ENCODE data around the gene MNX1. TPM values are rescaled to one million over a fixed set of nuclear protein-coding genes. Genes with fewer than 3 reads are reported as not detected.

Gene MNX1
- total RNA-seq, 1 donor from 2014 or later = not detected

GRCh38 chr7:157011333-157012112 is 1.1 kb upstream of the MNX1 start:
- Histone ChIP-seq H3K27ac (ENCODE audit: low read depth, low read length) (no peak overlapping the region), H3K27me3 (ENCODE audit: insufficient read depth, low read length) (peaks cover 90% of the 10 kb centered on the region), H3K79me2 (ENCODE audit: insufficient read depth, low read length) (no peaks in the 10 kb centered on the region), H3K4me2 (ENCODE audit: low read length) (peak overlapping the region; percentile 68), H2AFZ (ENCODE audit: low read depth, low read length) (no peak overlapping the region), H3K9me3 (ENCODE audit: insufficient read depth, low read depth, low read length) (no peaks in the 10 kb centered on the region), H3K4me1 (ENCODE audit: insufficient read depth, low read length) (no peaks in the 10 kb centered on the region), H3K4me3 (ENCODE audit: insufficient read depth, low read depth, low read length) (no peak overlapping the region), H3K36me3 (ENCODE audit: insufficient read depth, low read length) (no peaks in the 10 kb centered on the region), H4K20me1 (ENCODE audit: insufficient read depth, low read length) (peaks cover 9% of the 10 kb centered on the region), H3K9ac (ENCODE audit: low read length) (no peak overlapping the region)
- H3K27me3 Mint-ChIP-seq (ENCODE audit: low read depth, unreplicated experiment) = peaks cover 79% of the 10 kb centered on the region
- TF ChIP-seq EZH2 (IDR thresholded peaks at IDR 0.05; ENCODE audit: insufficient read depth, low read length) (peak; percentile 78), CTCF (IDR thresholded peaks at IDR 0.05; ENCODE audit: insufficient read depth, low read depth, low read length) (no peak)
- peaks cover 7% of the 10 kb centered on the region for H3K9me3 Mint-ChIP-seq (ENCODE audit: unreplicated experiment)
- H3K4me3 Mint-ChIP-seq (ENCODE audit: unreplicated experiment) = no peak overlapping the region
- H3K27ac Mint-ChIP-seq (ENCODE audit: unreplicated experiment) = peak overlapping the region; percentile 41
- no peaks in the 10 kb centered on the region for H3K4me1 Mint-ChIP-seq (ENCODE audit: low read depth, unreplicated experiment)
- DNase-seq (ENCODE audit: low read depth) = no peak
- no peak for FAIRE-seq
- H3K36me3 Mint-ChIP-seq (ENCODE audit: low read depth, unreplicated experiment) = no peaks in the 10 kb centered on the region

GRCh38 chr7:157009778-157010587 is 480 bp downstream of the MNX1 start:
- no peak for TF ChIP-seq EZH2 (IDR thresholded peaks at IDR 0.05; ENCODE audit: insufficient read depth, low read length)
- TF ChIP-seq CTCF (IDR thresholded peaks at IDR 0.05; ENCODE audit: insufficient read depth, low read depth, low read length) = no peak
- Histone ChIP-seq H3K9me3 (ENCODE audit: insufficient read depth, low read depth, low read length) (no peaks in the 10 kb centered on the region), H3K36me3 (ENCODE audit: insufficient read depth, low read length) (no peaks in the 10 kb centered on the region), H3K4me1 (ENCODE audit: insufficient read depth, low read length) (no peaks in the 10 kb centered on the region), H2AFZ (ENCODE audit: low read depth, low read length) (no peak overlapping the region), H3K4me2 (ENCODE audit: low read length) (peak overlapping the region; percentile 68), H3K27ac (ENCODE audit: low read depth, low read length) (no peak overlapping the region), H3K79me2 (ENCODE audit: insufficient read depth, low read length) (no peaks in the 10 kb centered on the region), H3K9ac (ENCODE audit: low read length) (no peak overlapping the region), H3K27me3 (ENCODE audit: insufficient read depth, low read length) (peaks cover 88% of the 10 kb centered on the region), H3K4me3 (ENCODE audit: insufficient read depth, low read depth, low read length) (no peak overlapping the region), H4K20me1 (ENCODE audit: insufficient read depth, low read length) (peaks cover 9% of the 10 kb centered on the region)
- H3K27ac Mint-ChIP-seq (ENCODE audit: unreplicated experiment) = no peak overlapping the region
- no peaks in the 10 kb centered on the region for H3K36me3 Mint-ChIP-seq (ENCODE audit: low read depth, unreplicated experiment)
- FAIRE-seq (no peak), DNase-seq (ENCODE audit: low read depth) (no peak)
- peaks cover 68% of the 10 kb centered on the region for H3K27me3 Mint-ChIP-seq (ENCODE audit: low read depth, unreplicated experiment)
- no peaks in the 10 kb centered on the region for H3K4me1 Mint-ChIP-seq (ENCODE audit: low read depth, unreplicated experiment)
- no peak overlapping the region for H3K4me3 Mint-ChIP-seq (ENCODE audit: unreplicated experiment)
- H3K9me3 Mint-ChIP-seq (ENCODE audit: unreplicated experiment) = peaks cover 7% of the 10 kb centered on the region

Measured in astrocyte (in vitro differentiated cells and primary cell).